ENCODE data around the gene PSPH.
"Not testable (repeated sequence)": the region's sequence is repeated elsewhere in the genome, so short reads cannot be mapped to it uniquely, and the experiment has no call there.

PSPH gene

DNA sequence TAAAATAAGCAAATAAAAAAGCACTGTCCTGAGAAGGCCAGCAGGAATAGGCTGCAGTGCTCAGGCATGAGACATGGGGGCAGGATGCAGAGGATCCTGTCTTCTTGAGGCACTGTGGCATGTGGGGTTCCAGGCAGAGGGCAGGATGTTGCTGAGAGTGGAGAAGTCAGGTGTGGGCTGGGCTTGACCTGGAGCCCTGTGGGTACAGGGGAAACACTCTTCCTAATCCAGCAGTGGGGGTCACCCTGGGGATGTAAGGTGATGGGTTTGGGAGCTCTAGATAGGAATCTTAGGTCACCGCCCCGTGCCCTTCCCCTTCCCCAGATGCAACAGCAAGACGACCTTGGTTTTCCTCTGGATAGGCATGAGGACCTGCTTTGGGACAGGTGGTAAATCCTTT is 26.4 kb upstream of the PSPH start:
- Histone ChIP-seq H3K36me3 (ENCODE audit: insufficient read depth, insufficient read length, low read length) (peaks cover 72% of the 10 kb centered on the region), H3K9me3 (ENCODE audit: insufficient read depth, low read length) (no peaks in the 10 kb centered on the region), H3K27me3 (ENCODE audit: insufficient read depth, insufficient read length) (no peaks in the 10 kb centered on the region), H3K9ac (ENCODE audit: insufficient read length, low read depth) (no peak overlapping the region), H3K4me3 (ENCODE audit: insufficient read length, low read depth) (no peak overlapping the region), H3K4me1 (ENCODE audit: insufficient read depth, insufficient read length) (peaks cover 2% of the 10 kb centered on the region)
- DNase-seq (ENCODE audit: low read depth, low spot score) = no peak
- TF ChIP-seq YY1 (IDR thresholded peaks at IDR 0.05; ENCODE audit: insufficient read depth, insufficient read length) = no peak
- no peak for TF ChIP-seq SUZ12 (IDR thresholded peaks at IDR 0.05; ENCODE audit: extremely low read depth, insufficient read depth, insufficient read length)
- no peak for TF ChIP-seq ZNF274 (IDR thresholded peaks at IDR 0.05; ENCODE audit: low read depth, low read length)

DNA sequence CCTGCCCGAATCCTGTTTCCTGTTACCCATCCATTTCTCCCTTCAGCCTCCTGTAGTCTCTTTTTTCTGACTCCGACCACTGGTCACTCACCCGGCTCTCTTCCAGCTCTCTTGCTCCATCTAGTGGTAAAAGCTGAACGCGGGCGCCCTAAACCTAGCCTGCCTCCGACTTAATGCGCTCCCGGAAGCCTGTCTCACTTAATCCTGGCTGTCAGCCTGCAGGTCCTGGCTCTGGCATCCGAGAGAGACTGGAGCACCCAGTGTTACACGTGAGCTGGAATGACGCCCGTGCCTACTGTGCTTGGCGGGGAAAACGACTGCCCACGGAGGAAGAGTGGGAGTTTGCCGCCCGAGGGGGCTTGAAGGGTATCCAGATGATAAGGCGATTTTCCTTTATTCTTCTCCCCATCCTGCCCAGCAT is 23.1 kb upstream of the PSPH start:
- Histone ChIP-seq H3K4me1 (ENCODE audit: insufficient read depth, insufficient read length) (peaks cover 2% of the 10 kb centered on the region), H3K36me3 (ENCODE audit: insufficient read depth, insufficient read length, low read length) (peaks cover 64% of the 10 kb centered on the region), H3K4me3 (ENCODE audit: insufficient read length, low read depth) (no peak overlapping the region), H3K9ac (ENCODE audit: insufficient read length, low read depth) (peak overlapping the region; percentile 44), H3K9me3 (ENCODE audit: insufficient read depth, low read length) (no peaks in the 10 kb centered on the region), H3K27me3 (ENCODE audit: insufficient read depth, insufficient read length) (no peaks in the 10 kb centered on the region)
- TF ChIP-seq SUZ12 (IDR thresholded peaks at IDR 0.05; ENCODE audit: extremely low read depth, insufficient read depth, insufficient read length) = no peak
- no peak for TF ChIP-seq ZNF274 (IDR thresholded peaks at IDR 0.05; ENCODE audit: low read depth, low read length)
- no peak for TF ChIP-seq YY1 (IDR thresholded peaks at IDR 0.05; ENCODE audit: insufficient read depth, insufficient read length)
- peak; percentile 84 for DNase-seq (ENCODE audit: low read depth, low spot score)

DNA sequence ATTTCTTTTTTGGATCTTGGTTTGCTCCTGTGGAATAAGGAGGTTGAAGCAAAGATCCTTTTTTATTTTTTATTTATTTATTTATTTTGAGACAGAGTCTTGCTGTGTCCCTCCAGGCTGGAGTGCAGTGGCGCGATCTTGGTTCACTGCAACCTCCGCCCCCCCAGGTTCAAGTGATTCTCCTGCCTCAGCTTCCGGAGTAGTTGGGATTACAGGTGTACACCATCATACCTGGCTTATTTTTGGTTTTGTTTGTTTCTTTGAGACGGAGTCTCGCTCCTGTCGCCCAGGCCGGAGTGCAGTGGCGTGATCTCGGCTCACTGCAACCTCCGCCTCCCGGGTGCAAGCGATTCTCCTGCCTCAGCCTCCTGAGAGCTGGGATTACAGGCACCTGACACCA is 15.1 kb upstream of the PSPH start:
- not testable (repeated sequence) for H3K4me3 ChIP-seq (ENCODE audit: insufficient read length, low read depth); H3K4me1 ChIP-seq (ENCODE audit: insufficient read depth, insufficient read length); DNase-seq (ENCODE audit: low read depth, low spot score); H3K27me3 ChIP-seq (ENCODE audit: insufficient read depth, insufficient read length); H3K9me3 ChIP-seq (ENCODE audit: insufficient read depth, low read length); H3K9ac ChIP-seq (ENCODE audit: insufficient read length, low read depth)
- peaks cover 62% of the 10 kb centered on the region for H3K36me3 ChIP-seq (ENCODE audit: insufficient read depth, insufficient read length, low read length)

DNA sequence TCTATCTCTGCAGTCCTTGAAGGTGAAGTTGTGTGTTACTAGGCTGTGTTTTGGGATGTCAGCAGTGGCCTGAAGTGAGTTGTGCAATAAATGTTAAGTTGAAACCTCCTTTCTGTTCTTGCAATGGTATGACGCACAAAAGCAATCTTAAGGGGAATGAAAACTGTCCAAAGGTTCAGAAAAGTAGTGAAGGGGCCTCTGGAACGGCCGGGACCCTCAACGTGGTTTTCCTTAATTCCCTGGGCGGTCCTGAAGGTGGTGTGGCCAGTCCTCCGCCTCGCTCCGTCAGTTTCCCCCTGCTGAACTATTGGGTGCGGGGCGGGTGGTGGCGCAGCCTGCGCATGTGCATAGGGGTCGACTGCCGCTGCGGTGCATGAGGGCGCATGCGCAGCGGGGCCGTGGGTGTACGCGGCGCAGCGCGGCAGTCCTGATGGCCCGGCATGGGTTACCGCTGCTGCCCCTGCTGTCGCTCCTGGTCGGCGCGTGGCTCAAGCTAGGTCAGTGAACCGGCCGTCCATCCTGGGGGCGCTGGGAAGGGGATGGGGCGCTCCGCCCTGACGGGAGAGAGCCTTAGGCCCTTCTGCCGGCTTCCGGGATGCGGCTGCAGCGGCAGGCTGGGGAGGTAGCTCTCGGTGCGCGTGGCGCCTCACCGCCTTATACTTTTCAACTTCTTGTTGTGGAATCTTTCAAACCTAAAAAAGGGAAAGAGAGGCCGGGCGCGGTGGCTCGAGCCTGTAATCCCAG is 12.8 kb upstream of the PSPH start, which contains the start of gene SUMF2:
Gene SUMF2 (plus strand): TSS at position 405 of the 744 bp plus-strand sequence. CDS start 26 bp downstream, at position 431.
- H3K27me3 ChIP-seq (ENCODE audit: insufficient read depth, insufficient read length) = no peaks in the 10 kb centered on the region
- H3K4me3 ChIP-seq (ENCODE audit: insufficient read length, low read depth) = peak within 1 kb of the TSS; percentile 93
- DNase-seq (ENCODE audit: low read depth, low spot score) = peak; percentile 94
- H3K9me3 ChIP-seq (ENCODE audit: insufficient read depth, low read length) = no peaks in the 10 kb centered on the region
- H3K36me3 ChIP-seq (ENCODE audit: insufficient read depth, insufficient read length, low read length) = peaks cover 66% of the 10 kb centered on the region
- no peak for TF ChIP-seq ZNF274 (IDR thresholded peaks at IDR 0.05; ENCODE audit: low read depth, low read length)
- peak; percentile 21 for TF ChIP-seq YY1 (IDR thresholded peaks at IDR 0.05; ENCODE audit: insufficient read depth, insufficient read length)
- TF ChIP-seq SUZ12 (IDR thresholded peaks at IDR 0.05; ENCODE audit: extremely low read depth, insufficient read depth, insufficient read length) = no peak
- peak within 1 kb of the TSS; percentile 99 for H3K9ac ChIP-seq (ENCODE audit: insufficient read length, low read depth)
- H3K4me1 ChIP-seq (ENCODE audit: insufficient read depth, insufficient read length) = peaks cover 2% of the 10 kb centered on the region

DNA sequence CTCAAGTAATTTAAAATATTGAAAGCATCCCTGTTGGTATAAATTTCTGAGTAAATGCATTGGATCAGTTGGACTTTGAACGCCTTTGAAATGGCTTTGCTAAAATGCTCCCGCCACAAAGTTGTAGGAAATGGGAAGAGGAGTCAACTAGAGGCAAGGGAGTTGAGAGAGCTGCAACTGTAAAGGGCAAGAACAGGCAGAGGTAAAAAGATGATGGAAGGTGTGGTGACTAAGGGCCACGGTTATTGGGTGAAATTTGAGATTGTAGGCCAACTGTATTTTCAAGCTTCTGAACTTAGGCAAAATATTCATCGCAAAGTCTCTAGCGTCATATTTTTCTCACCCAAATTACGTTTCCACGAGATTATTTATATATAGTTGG is 12.2 kb upstream of the PSPH start:
- no peak for DNase-seq (ENCODE audit: low read depth, low spot score)
- Histone ChIP-seq H3K27me3 (ENCODE audit: insufficient read depth, insufficient read length) (no peaks in the 10 kb centered on the region), H3K4me3 (ENCODE audit: insufficient read length, low read depth) (no peak overlapping the region), H3K4me1 (ENCODE audit: insufficient read depth, insufficient read length) (peaks cover 2% of the 10 kb centered on the region), H3K9me3 (ENCODE audit: insufficient read depth, low read length) (no peaks in the 10 kb centered on the region), H3K36me3 (ENCODE audit: insufficient read depth, insufficient read length, low read length) (peaks cover 66% of the 10 kb centered on the region), H3K9ac (ENCODE audit: insufficient read length, low read depth) (no peak overlapping the region)
- no peak for TF ChIP-seq YY1 (IDR thresholded peaks at IDR 0.05; ENCODE audit: insufficient read depth, insufficient read length)
- no peak for TF ChIP-seq SUZ12 (IDR thresholded peaks at IDR 0.05; ENCODE audit: extremely low read depth, insufficient read depth, insufficient read length)
- no peak for TF ChIP-seq ZNF274 (IDR thresholded peaks at IDR 0.05; ENCODE audit: low read depth, low read length)

DNA sequence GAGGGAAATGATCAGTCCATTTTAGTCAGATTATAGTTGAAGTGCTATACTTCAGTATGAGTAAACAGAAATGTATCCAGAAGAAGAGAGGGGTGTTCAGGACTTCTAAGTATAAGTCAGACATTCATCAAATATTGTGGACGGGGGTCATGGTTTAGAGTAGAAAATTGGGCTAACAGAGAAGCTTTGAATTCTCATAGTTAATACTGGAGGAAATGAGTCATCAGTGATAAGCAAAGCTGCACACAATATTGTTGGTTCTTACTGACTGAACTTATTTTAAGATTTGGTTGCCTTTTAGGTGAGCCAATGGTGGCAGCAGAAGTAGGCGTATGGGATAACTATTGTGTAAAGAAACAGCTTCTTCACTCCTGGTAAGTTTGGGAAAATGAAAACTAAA is 11.1 kb upstream of the PSPH start:
- TF ChIP-seq SUZ12 (IDR thresholded peaks at IDR 0.05; ENCODE audit: extremely low read depth, insufficient read depth, insufficient read length) = no peak
- TF ChIP-seq YY1 (IDR thresholded peaks at IDR 0.05; ENCODE audit: insufficient read depth, insufficient read length) = no peak
- no peak for TF ChIP-seq ZNF274 (IDR thresholded peaks at IDR 0.05; ENCODE audit: low read depth, low read length)
- Histone ChIP-seq H3K9me3 (ENCODE audit: insufficient read depth, low read length) (no peaks in the 10 kb centered on the region), H3K9ac (ENCODE audit: insufficient read length, low read depth) (no peak overlapping the region), H3K4me3 (ENCODE audit: insufficient read length, low read depth) (no peak overlapping the region), H3K27me3 (ENCODE audit: insufficient read depth, insufficient read length) (no peaks in the 10 kb centered on the region), H3K4me1 (ENCODE audit: insufficient read depth, insufficient read length) (peaks cover 2% of the 10 kb centered on the region), H3K36me3 (ENCODE audit: insufficient read depth, insufficient read length, low read length) (peaks cover 71% of the 10 kb centered on the region)
- DNase-seq (ENCODE audit: low read depth, low spot score) = no peak

DNA sequence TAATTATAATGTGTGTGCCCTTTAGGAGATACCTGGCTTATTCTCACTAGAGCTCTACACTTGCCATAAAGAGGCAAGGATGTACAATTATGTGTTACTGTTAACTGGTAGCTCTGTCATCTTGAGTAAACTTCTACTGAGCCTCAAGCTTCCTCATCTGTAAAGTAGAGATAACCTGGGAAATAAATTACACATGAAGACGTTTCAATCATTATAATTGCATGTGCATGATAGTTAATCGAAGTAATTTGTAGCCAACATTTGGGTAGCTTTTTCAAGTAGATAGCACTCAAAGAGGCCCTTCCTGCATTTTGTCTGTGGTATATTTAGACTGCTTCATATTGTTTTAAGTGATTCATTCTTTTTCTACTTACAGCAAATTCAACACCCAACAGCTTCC is 2.7 kb upstream of the PSPH start:
- H3K4me3 ChIP-seq (ENCODE audit: insufficient read length, low read depth) = no peak overlapping the region
- peaks cover 77% of the 10 kb centered on the region for H3K36me3 ChIP-seq (ENCODE audit: insufficient read depth, insufficient read length, low read length)
- TF ChIP-seq ZNF274 (IDR thresholded peaks at IDR 0.05; ENCODE audit: low read depth, low read length) = no peak
- no peak for TF ChIP-seq SUZ12 (IDR thresholded peaks at IDR 0.05; ENCODE audit: extremely low read depth, insufficient read depth, insufficient read length)
- TF ChIP-seq YY1 (IDR thresholded peaks at IDR 0.05; ENCODE audit: insufficient read depth, insufficient read length) = no peak
- no peaks in the 10 kb centered on the region for H3K9me3 ChIP-seq (ENCODE audit: insufficient read depth, low read length)
- DNase-seq (ENCODE audit: low read depth, low spot score) = no peak
- peak overlapping the region; percentile 65 for H3K9ac ChIP-seq (ENCODE audit: insufficient read length, low read depth)
- peaks cover 2% of the 10 kb centered on the region for H3K4me1 ChIP-seq (ENCODE audit: insufficient read depth, insufficient read length)
- no peaks in the 10 kb centered on the region for H3K27me3 ChIP-seq (ENCODE audit: insufficient read depth, insufficient read length)
